NCI-H2107 (cell line): Measurements from ENCODE around the gene GJB1.
"Not testable (repeated sequence)": the region's sequence is repeated elsewhere in the genome, so short reads cannot be mapped to it uniquely, and the experiment has no call there.

ENCODE experiments used
- DNase-seq: peaks from one replicate; lab custom pipeline; 2025; lab: John Stamatoyannopoulos, UW

Gene GJB1

DNA sequence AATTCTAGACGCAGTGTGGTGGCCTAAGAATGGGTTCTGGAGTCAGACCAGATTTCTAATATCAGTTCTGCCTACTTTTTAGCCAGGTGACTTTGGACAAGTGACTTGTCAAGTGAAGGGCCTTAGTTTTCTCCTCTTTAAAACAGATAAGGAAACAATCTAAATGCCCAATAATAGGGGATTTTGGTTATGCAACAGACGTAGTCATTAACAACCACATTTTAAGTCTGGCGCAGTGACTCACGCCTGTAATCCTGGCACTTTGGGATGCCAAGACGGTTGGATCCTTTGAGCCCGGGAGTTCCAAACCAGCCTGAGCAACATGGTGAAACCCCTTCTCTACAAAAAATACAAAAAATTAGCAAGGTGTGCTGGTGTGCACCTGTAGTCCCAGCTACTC lies 33.0 kb downstream of the GJB1 start:
- DNase-seq, result no peak

DNA sequence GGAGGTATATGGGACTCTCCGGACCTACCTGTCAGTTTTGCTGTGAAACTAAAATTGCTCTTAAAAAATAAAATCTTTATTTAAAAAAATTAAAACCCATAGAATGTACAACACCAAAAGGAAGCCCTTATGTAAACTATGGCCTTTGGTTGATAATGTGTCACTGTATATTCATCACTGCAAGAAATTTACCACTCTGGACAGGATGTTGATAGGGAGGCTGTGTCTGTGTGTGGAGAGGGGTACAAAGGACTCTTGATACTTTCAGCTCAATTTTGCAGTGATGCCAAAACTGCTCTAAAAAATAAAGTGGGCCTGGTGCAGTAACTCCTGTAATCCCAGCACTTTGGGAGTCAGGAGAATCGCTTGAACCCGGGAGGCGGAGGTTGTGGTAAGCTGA lies 33.8 kb downstream of the GJB1 start:
- DNase-seq, result no peak

DNA sequence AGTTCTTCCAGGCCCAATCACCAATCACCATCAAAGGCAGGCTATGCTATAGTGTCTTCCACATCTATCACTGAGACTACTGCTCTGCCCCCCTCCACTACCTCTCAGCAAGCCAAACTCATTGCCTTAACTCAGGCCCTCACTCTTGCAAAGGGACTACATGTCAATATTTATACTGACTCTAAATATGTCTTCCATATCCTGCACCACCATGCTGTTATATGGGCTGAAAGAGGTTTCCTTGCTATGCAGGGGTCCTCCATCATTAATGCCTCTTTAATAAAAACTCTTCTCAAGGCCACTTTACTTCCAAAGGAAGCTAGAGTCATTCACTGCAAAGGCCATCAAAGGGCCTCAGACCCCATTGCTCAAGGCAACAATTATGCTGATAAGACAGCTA lies 45.6 kb downstream of the GJB1 start:
- not testable (repeated sequence) for DNase-seq

GRCh38 chrX:71269801-71270395 lies 46.9 kb downstream of the GJB1 start:
- DNase-seq, result no peak

DNA sequence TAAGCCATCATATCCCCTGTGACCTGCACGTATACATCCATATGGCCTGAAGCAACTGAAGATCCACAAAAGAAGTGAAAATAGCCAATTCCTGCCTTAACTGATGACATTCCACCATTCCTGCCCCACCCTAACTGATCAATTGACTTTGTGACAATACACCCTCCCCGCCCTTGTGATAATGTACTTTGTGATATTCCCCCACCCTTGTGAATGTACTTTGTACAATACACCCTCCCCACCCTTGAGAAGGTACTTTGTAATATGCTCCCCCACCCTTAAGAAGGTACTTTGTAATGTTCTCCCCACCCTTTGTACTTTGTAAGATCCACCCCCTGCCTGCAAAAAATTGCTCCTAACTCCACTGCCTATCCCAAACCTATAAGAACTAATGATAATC lies 49.3 kb downstream of the GJB1 start:
- not testable (repeated sequence) for DNase-seq
